ENCODE data around the gene TBC1D23.
"Not testable (repeated sequence)": the region's sequence is repeated elsewhere in the genome, so short reads cannot be mapped to it uniquely, and the experiment has no call there.

Gene TBC1D23

GRCh38 chr3:100335434-100335833 lies 74.6 kb downstream of the TBC1D23 start:
- no peak overlapping the region for H2BK12ac ChIP-seq (ENCODE audit: low read length)
- peaks cover 0 to 15% of the 10 kb centered on the region in 2 donors for H3K36me3 ChIP-seq (replicated peaks in 1 of 2; ENCODE audit: control insufficient read depth in 2 of 2, insufficient read depth in 2 of 2, low read length in 2 of 2)
- no peak overlapping the region for H3K9ac ChIP-seq (ENCODE audit: low read depth, low read length, poor library complexity)
- H4K8ac ChIP-seq (ENCODE audit: low read depth, low read length), result no peak overlapping the region
- H2AFZ ChIP-seq (ENCODE audit: low read length), result peak overlapping the region; percentile 94
- H3K4me1 ChIP-seq (ENCODE audit: control insufficient read depth in 2 of 2, insufficient read depth in 1 of 2, low read depth in 1 of 2, low read length in 2 of 2), result peaks cover 0 to 3% of the 10 kb centered on the region in 2 donors
- H3K4me2 ChIP-seq (ENCODE audit: insufficient read depth, low read length, poor library complexity, severe bottlenecking), result no peak overlapping the region
- H3K27me3 ChIP-seq (ENCODE audit: control insufficient read depth in 3 of 3, insufficient read depth in 3 of 3, low read depth in 1 of 3, low read length in 3 of 3), result no peaks in the 10 kb centered on the region
- H3K79me1 ChIP-seq (ENCODE audit: low read depth, low read length), result no peaks in the 10 kb centered on the region
- no peak overlapping the region for H2AK5ac ChIP-seq (ENCODE audit: low read depth, low read length)
- H3K4ac ChIP-seq (ENCODE audit: low read length), result no peak overlapping the region
- no peak overlapping the region for H2BK5ac ChIP-seq (ENCODE audit: low read length)
- no CpG with 5 or more reads among the region's 14 CpGs for whole genome bisulfite sequencing, 2 donors (ENCODE audit: extremely low coverage in 2 of 2, insufficient read length in 2 of 2, insufficient replicate concordance in 1 of 2)
- H3K9me3 ChIP-seq (replicated peaks in 1 of 2; ENCODE audit: control insufficient read depth in 2 of 2, insufficient read depth in 1 of 2, low read depth in 1 of 2, low read length in 2 of 2), result no peaks in the 10 kb centered on the region
- H3K14ac ChIP-seq (ENCODE audit: low read length), result no peak overlapping the region
- no peak for DNase-seq (ENCODE audit: low spot score)
- no peak overlapping the region for H3K18ac ChIP-seq (ENCODE audit: low read length)
- no peak overlapping the region for H4K91ac ChIP-seq (ENCODE audit: low read depth, low read length, poor library complexity)
- no peak overlapping the region for H3K27ac ChIP-seq (replicated peaks; ENCODE audit: low read length)
- H2BK15ac ChIP-seq (ENCODE audit: low read length), result no peak overlapping the region
- peak overlapping the region in 1 of 2 donors; percentile 69 for H3K4me3 ChIP-seq (ENCODE audit: low read length in 2 of 2)
- H3K23ac ChIP-seq (ENCODE audit: low read depth, low read length, poor library complexity), result no peak overlapping the region
- no peak overlapping the region for H2BK120ac ChIP-seq (ENCODE audit: low read depth, low read length)

- H2BK15ac ChIP-seq (ENCODE audit: low read length); DNase-seq (ENCODE audit: low spot score); H3K18ac ChIP-seq (ENCODE audit: low read length); H3K27me3 ChIP-seq (ENCODE audit: control insufficient read depth in 3 of 3, insufficient read depth in 3 of 3, low read depth in 1 of 3, low read length in 3 of 3); H2AK5ac ChIP-seq (ENCODE audit: low read depth, low read length); H2BK5ac ChIP-seq (ENCODE audit: low read length); H3K79me1 ChIP-seq (ENCODE audit: low read depth, low read length); H3K4me1 ChIP-seq (ENCODE audit: control insufficient read depth in 2 of 2, insufficient read depth in 1 of 2, low read depth in 1 of 2, low read length in 2 of 2); H2AFZ ChIP-seq (ENCODE audit: low read length); H2BK120ac ChIP-seq (ENCODE audit: low read depth, low read length); H3K4me2 ChIP-seq (ENCODE audit: insufficient read depth, low read length, poor library complexity, severe bottlenecking); H3K27ac ChIP-seq (replicated peaks; ENCODE audit: low read length); H3K4ac ChIP-seq (ENCODE audit: low read length); H3K14ac ChIP-seq (ENCODE audit: low read length); H3K9me3 ChIP-seq (replicated peaks in 1 of 2; ENCODE audit: control insufficient read depth in 2 of 2, insufficient read depth in 1 of 2, low read depth in 1 of 2, low read length in 2 of 2); H3K9ac ChIP-seq (ENCODE audit: low read depth, low read length, poor library complexity); H2BK12ac ChIP-seq (ENCODE audit: low read length); H4K91ac ChIP-seq (ENCODE audit: low read depth, low read length, poor library complexity); H4K8ac ChIP-seq (ENCODE audit: low read depth, low read length); H3K4me3 ChIP-seq (ENCODE audit: low read length in 2 of 2); H3K23ac ChIP-seq (ENCODE audit: low read depth, low read length, poor library complexity): not testable (repeated sequence)
- peaks cover 0 to 23% of the 10 kb centered on the region in 2 donors for H3K36me3 ChIP-seq (replicated peaks in 1 of 2; ENCODE audit: control insufficient read depth in 2 of 2, insufficient read depth in 2 of 2, low read length in 2 of 2)
- WGBS, 2 donors (ENCODE audit: extremely low coverage in 2 of 2, insufficient read length in 2 of 2, insufficient replicate concordance in 1 of 2), result no CpG with 5 or more reads among the region's 10 CpGs
Observed at GRCh38 chr3:100336229-100336628, 75.4 kb downstream of the TBC1D23 start.

GRCh38 chr3:100338911-100339310 lies 78.1 kb downstream of the TBC1D23 start:
- H2AK5ac ChIP-seq (ENCODE audit: low read depth, low read length), result no peak overlapping the region
- no peak overlapping the region for H2BK5ac ChIP-seq (ENCODE audit: low read length)
- no peak overlapping the region for H3K18ac ChIP-seq (ENCODE audit: low read length)
- H3K4me3 ChIP-seq (ENCODE audit: low read length in 2 of 2), result no peak overlapping the region
- no peak overlapping the region for H4K8ac ChIP-seq (ENCODE audit: low read depth, low read length)
- H3K27ac ChIP-seq (replicated peaks; ENCODE audit: low read length), result no peak overlapping the region
- H4K91ac ChIP-seq (ENCODE audit: low read depth, low read length, poor library complexity), result no peak overlapping the region
- no peak for DNase-seq (ENCODE audit: low spot score)
- no peak overlapping the region for H2AFZ ChIP-seq (ENCODE audit: low read length)
- H3K14ac ChIP-seq (ENCODE audit: low read length), result no peak overlapping the region
- H2BK15ac ChIP-seq (ENCODE audit: low read length), result no peak overlapping the region
- H3K27me3 ChIP-seq (ENCODE audit: control insufficient read depth in 3 of 3, insufficient read depth in 3 of 3, low read depth in 1 of 3, low read length in 3 of 3), result no peaks in the 10 kb centered on the region
- H3K9ac ChIP-seq (ENCODE audit: low read depth, low read length, poor library complexity), result no peak overlapping the region
- H3K4me2 ChIP-seq (ENCODE audit: insufficient read depth, low read length, poor library complexity, severe bottlenecking), result no peak overlapping the region
- H2BK120ac ChIP-seq (ENCODE audit: low read depth, low read length), result no peak overlapping the region
- H3K4ac ChIP-seq (ENCODE audit: low read length), result no peak overlapping the region
- H3K79me1 ChIP-seq (ENCODE audit: low read depth, low read length), result no peaks in the 10 kb centered on the region
- peaks cover 0 to 48% of the 10 kb centered on the region in 2 donors for H3K36me3 ChIP-seq (replicated peaks in 1 of 2; ENCODE audit: control insufficient read depth in 2 of 2, insufficient read depth in 2 of 2, low read length in 2 of 2)
- peaks cover 0 to 3% of the 10 kb centered on the region in 2 donors for H3K4me1 ChIP-seq (ENCODE audit: control insufficient read depth in 2 of 2, insufficient read depth in 1 of 2, low read depth in 1 of 2, low read length in 2 of 2)
- H3K9me3 ChIP-seq (replicated peaks in 1 of 2; ENCODE audit: control insufficient read depth in 2 of 2, insufficient read depth in 1 of 2, low read depth in 1 of 2, low read length in 2 of 2), result peaks cover 0 to 12% of the 10 kb centered on the region in 2 donors
- no CpG with 5 or more reads among the region's 10 CpGs for WGBS, 2 donors (ENCODE audit: extremely low coverage in 2 of 2, insufficient read length in 2 of 2, insufficient replicate concordance in 1 of 2)
- no peak overlapping the region for H3K23ac ChIP-seq (ENCODE audit: low read depth, low read length, poor library complexity)
- H2BK12ac ChIP-seq (ENCODE audit: low read length), result no peak overlapping the region

GRCh38 chr3:100339786-100340185 lies 79.0 kb downstream of the TBC1D23 start:
- H2BK5ac ChIP-seq (ENCODE audit: low read length), result no peak overlapping the region
- no peak overlapping the region for H3K18ac ChIP-seq (ENCODE audit: low read length)
- H3K4ac ChIP-seq (ENCODE audit: low read length), result no peak overlapping the region
- H2BK12ac ChIP-seq (ENCODE audit: low read length), result no peak overlapping the region
- H3K79me1 ChIP-seq (ENCODE audit: low read depth, low read length), result no peaks in the 10 kb centered on the region
- no CpG with 5 or more reads among the region's 5 CpGs for WGBS, 2 donors (ENCODE audit: extremely low coverage in 2 of 2, insufficient read length in 2 of 2, insufficient replicate concordance in 1 of 2)
- H3K4me3 ChIP-seq (ENCODE audit: low read length in 2 of 2), result no peak overlapping the region
- H4K91ac ChIP-seq (ENCODE audit: low read depth, low read length, poor library complexity), result no peak overlapping the region
- H2BK120ac ChIP-seq (ENCODE audit: low read depth, low read length), result no peak overlapping the region
- peaks cover 0 to 12% of the 10 kb centered on the region in 2 donors for H3K9me3 ChIP-seq (replicated peaks in 1 of 2; ENCODE audit: control insufficient read depth in 2 of 2, insufficient read depth in 1 of 2, low read depth in 1 of 2, low read length in 2 of 2)
- H2AK5ac ChIP-seq (ENCODE audit: low read depth, low read length), result no peak overlapping the region
- no peak overlapping the region for H3K9ac ChIP-seq (ENCODE audit: low read depth, low read length, poor library complexity)
- H3K27ac ChIP-seq (replicated peaks; ENCODE audit: low read length), result no peak overlapping the region
- H3K27me3 ChIP-seq (ENCODE audit: control insufficient read depth in 3 of 3, insufficient read depth in 3 of 3, low read depth in 1 of 3, low read length in 3 of 3), result no peaks in the 10 kb centered on the region
- H4K8ac ChIP-seq (ENCODE audit: low read depth, low read length), result no peak overlapping the region
- H2AFZ ChIP-seq (ENCODE audit: low read length), result no peak overlapping the region
- no peak overlapping the region for H3K4me2 ChIP-seq (ENCODE audit: insufficient read depth, low read length, poor library complexity, severe bottlenecking)
- no peak overlapping the region for H2BK15ac ChIP-seq (ENCODE audit: low read length)
- DNase-seq (ENCODE audit: low spot score), result no peak
- no peak overlapping the region for H3K23ac ChIP-seq (ENCODE audit: low read depth, low read length, poor library complexity)
- H3K4me1 ChIP-seq (ENCODE audit: control insufficient read depth in 2 of 2, insufficient read depth in 1 of 2, low read depth in 1 of 2, low read length in 2 of 2), result peaks cover 0 to 3% of the 10 kb centered on the region in 2 donors
- H3K14ac ChIP-seq (ENCODE audit: low read length), result no peak overlapping the region
- peaks cover 0 to 54% of the 10 kb centered on the region in 2 donors for H3K36me3 ChIP-seq (replicated peaks in 1 of 2; ENCODE audit: control insufficient read depth in 2 of 2, insufficient read depth in 2 of 2, low read length in 2 of 2)
